GOT3 (cell line): ENCODE data around the gene PPP1CA.
"Not testable (repeated sequence)": the region's sequence is repeated elsewhere in the genome, so short reads cannot be mapped to it uniquely, and the experiment has no call there.

Experiments
- DNase-seq: peaks from one replicate; lab custom pipeline; 2025; ENCODE audit warnings: mixed read lengths; lab: John Stamatoyannopoulos, UW

PPP1CA gene

DNA sequence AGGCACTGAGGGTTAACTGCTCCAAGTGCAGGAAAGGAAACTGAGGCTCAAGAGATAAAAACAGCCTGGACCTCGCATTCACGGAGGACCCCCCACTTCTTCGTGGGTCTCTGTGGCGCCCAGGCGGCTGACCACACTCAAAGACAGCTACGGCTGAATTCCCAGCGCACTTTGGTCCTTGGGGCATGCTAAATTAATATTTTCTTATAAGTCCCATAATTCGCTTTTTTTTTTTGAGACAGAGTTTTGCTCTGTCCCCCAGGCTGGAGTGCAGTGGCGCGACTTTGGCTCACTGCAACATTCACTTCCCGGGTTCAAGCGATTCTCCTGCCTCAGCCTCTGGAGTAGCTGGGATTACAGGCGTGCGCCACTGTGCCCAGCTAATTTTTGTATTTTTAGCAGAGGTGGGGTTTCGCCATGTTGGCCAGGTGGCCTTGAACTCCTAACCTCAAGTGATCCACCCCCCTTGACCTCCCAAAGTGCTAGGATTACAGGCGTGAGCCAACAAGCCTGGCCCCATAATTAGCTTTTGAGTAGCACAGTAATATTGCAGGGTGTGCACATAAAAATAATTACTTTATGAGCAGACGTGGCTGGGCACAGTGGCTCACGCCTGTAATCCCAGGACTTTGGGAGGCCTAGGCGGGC, 658 bp upstream of the PPP1CA start:
- DNase-seq: not testable (repeated sequence)

DNA sequence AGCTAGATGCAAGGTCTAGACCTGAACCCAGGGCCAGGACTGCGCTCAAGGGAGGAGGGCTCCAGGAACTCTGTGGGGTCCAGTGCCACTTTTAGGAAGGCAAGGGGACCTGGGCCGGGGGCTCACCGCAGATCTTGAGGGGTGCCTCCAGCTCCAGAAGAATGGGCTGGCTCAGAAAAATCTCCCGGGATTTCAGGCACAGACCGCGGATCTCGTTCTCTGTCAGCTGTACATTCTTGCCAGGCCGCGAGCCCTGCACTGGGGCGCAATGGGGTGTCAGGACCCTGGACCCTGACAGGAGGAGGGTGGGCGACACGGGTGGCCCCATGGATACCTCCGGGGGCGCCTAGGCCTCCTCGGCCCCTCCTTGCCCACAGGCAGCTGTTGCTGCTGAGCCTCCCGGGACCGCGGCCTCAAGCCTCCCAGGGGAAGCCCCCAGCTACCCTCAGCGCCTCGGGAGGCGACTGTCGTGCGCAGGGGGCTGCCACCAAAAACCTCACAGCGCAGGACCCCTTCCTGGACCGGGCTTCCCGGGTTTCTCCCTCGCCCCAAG, 640 bp downstream of the PPP1CA start:
- no peak for DNase-seq

DNA sequence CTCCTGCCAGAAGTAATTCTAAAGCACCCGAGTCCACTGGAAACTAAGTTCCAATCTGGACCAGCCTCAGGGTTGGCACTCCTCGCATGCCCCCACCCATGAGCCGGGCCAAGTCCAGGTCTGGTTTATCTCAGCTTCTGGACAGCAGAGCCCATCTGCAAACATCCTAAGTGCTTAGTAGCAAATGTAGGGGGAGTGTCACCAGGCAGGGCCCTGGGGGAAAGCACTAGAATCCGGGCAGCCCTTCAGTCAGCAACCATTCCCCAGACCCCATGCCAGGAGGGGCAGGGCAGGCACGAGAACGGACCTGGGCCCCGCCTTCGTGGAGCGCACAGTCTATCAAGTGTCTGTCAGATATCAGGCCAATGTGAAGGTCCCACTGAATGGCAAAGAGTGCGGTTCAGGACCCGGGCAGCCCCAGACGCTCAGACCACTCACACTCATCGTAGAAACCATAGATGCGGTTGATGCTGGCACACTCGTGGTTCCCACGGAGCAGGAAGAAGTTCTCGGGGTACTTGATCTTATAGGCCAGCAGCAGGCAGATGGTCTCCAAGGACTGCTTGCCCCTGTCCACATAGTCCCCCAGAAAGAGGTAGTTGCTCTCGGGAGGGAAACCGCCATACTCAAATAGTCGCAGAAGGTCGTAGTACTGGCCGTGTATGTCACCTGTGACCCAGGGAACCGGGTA, 1.3 kb downstream of the PPP1CA start:
- DNase-seq: no peak

DNA sequence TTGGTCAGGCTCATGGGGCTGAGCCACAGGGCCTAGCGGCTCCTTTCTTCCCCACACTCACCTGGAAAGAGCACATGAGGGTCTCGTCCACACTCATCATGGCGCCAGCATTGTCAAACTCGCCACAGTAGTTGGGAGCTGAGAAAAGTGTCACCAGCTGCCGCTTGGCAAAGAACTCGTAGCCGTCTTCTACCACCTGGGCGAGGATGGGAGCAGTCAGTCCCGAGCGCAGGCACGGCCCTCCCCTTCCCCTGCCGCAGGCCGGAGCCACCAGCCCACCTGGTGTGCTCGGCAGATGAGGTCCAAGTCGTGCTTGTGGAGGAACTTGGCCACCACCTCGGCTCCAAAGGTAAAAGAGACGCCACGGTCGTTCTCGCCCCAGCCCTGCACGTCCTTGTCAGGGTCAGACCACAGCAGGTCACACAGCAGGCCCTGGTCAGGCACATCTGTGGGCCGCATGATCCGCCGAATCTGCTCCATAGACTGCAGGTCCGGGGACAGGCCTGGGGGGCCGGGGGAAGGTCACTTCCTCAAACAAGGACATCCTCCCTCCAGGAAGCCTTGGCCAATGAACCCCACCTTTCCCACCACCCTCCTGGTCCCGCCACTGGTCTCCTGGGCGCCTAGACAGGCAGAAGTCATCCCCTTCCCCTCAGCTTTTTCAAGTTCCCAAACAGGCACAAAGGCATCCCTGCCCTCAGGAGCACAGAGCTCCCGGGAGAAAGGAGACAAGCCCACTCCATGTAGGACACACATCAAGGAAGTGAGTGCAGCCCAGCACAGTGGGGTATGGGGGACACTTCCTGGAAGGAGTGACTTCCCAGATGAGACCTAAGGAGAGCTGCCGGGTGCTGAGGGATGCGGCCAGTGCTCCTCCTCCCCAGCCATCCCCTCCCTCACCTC, 2.7 kb downstream of the PPP1CA start:
- no peak for DNase-seq

DNA sequence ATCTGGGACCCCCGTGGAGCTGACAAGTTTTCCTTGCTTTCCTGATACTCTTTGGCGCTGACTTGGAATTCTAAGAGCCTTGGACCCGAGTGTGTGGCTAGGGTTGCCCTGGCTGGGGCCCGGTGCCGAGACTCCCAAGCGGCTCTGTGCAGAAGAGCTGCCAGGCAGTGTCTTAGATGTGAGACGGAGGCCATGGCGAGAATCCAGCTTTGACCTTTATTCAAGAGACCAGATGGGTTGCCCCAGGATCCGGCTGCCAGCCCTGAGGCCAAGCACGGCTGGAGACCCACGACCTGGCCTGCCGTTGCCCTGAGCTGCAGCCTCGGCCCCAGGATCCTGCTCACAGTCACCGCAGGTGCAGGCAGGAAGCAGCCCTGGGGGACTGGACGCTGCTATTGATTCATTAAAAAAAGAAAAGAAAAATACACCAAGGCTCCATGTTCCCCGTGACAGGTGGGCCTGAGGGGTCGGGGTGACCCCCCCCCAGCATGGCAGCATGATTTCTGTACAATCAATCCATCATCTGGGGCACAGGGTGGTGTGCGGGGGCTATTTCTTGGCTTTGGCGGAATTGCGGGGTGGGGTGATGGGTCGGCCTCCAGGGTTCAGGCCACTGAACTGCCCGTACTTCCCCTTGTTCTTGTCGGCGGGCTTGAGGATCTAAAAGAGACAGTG, 3.5 kb downstream of the PPP1CA start:
- DNase-seq: no peak

DNA sequence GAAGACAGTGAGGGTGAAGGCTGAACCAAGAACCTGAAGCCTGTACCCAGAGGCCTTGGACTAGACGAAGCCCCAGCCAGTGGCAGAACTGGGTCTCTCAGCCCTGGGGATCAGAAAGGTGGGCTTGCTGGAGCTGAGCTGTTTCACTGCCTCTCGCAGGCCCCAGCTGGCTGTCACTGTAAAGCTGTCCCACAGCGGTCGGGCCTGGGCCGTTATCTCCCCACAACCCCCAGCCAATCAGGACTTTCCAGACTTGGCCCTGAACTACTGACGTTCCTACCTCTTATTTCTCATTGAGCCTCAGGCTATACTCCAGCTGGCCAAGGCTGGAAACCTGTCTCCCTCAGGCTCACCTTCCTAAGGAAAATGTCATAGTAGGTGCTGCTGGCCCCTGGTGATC, 4.1 kb downstream of the PPP1CA start:
- no peak for DNase-seq

DNA sequence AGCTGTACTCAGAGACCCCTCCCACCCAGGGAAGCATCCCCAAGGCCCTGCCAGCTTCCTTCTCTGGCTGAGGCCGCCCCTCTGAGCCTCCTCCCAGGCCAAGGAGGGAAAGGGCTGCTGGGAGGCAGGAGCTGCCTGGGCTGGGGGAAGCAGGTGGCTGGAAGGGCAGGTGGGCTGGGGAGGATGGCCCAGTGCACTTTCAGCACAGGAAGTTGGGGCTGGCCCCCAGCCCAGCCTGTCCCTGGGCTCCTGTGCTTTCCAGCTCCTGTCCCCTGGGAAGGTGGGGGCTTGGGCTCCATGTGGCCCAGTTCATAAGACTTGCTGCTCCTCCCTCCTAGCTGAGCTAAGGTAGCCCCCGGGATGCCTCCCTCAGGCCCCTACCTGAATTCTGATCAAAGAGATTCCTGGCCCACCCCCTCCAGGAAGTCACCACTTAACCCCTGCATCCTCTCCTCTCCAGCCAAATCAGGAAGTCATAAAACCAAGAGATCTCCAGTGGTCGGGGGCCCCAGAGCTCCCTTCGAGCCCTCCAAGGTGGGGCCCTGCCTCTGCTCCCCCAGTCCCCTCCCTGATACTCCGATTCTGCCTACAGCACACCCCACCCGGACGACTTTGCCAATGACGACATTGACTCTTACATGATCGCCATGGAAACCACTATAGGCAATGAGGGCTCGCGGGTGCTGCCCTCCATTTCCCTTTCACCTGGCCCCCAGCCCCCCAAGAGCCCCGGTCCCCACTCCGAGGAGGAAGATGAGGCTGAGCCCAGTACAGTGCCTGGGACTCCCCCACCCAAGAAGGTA, 4.9 kb downstream of the PPP1CA start:
- DNase-seq: no peak

DNA sequence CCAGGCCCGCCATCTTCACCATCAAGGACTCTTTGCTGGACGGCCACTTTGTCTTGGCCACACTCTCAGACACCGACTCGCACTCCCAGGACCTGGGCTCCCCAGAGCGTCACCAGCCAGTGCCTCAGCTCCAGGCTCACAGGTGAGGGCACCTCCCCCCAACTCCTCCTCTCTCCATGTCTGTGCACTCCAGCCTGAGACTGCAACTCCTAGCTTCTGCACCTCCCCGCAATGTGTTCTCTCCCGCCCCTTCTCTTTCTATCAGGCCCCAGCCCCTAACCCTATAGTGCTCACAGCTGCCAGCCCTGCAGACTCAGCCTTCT, 5.4 kb downstream of the PPP1CA start:
- no peak for DNase-seq

DNA sequence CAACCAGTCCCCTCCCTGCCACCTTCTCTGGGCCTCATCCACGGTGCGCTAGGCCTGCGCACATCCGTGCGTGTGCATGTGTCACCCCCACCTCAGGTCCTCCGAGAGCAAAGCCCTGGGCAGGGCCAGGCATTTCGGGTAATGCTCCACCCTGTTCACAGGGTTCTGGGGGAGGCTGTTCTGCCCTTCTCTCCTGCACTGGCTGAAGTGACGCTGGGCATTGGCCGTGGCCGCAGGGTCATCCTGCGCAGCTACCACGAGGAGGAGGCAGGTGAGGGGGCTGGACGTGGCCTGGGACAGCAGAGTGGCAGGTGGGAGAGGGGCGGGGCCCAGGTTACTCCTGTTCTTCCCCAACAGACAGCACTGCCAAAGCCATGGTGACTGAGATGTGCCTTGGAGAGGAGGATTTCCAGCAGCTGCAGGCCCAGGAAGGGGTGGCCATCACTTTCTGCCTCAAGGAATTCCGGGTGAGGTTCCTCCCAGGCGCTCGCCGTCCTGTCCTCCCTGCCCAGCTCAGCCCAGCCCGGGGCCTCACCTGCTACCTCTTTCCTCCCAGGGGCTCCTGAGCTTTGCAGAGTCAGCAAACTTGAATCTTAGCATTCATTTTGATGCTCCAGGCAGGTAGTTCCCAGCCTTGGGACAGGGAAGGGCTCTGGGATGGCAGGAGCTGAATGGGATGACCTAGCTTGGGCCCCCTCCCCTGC, 6.0 kb downstream of the PPP1CA start:
- no peak for DNase-seq

DNA sequence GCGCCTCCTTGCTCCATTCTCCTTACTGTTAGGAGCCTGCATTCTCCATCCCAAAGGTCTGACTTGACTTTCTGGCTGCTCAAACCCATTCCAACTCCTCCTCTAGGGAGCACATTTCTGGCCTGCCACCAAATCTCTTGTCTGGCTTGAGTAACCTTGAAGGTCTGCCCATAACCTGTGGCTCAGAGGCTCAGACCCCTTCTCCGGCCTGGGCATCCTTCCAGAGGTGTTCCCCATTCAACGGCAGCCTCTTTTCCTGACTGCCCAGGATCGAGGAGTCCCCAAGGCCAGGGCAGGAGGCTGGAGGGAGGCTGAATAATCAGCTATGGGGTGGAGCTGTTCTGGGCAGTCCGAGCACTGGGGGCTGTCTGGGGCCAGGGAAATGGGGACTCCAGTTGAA, 7.7 kb downstream of the PPP1CA start:
- no peak for DNase-seq

DNA sequence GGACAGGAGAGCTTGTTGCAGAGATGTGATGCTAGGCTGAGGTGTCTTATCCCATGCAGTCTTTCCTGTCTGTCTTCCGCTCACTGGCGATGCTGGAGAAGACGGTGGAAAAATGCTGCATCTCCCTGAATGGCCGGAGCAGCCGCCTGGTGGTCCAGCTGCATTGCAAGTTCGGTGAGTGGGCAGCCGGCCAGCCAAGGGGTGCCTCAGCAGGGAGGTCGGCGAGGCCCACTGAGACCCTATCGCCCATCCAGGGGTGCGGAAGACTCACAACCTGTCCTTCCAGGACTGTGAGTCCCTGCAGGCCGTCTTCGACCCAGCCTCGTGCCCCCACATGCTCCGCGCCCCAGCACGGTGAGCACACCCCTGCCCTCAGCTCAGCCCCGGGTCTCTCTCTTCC, 8.2 kb downstream of the PPP1CA start:
- no peak for DNase-seq

DNA sequence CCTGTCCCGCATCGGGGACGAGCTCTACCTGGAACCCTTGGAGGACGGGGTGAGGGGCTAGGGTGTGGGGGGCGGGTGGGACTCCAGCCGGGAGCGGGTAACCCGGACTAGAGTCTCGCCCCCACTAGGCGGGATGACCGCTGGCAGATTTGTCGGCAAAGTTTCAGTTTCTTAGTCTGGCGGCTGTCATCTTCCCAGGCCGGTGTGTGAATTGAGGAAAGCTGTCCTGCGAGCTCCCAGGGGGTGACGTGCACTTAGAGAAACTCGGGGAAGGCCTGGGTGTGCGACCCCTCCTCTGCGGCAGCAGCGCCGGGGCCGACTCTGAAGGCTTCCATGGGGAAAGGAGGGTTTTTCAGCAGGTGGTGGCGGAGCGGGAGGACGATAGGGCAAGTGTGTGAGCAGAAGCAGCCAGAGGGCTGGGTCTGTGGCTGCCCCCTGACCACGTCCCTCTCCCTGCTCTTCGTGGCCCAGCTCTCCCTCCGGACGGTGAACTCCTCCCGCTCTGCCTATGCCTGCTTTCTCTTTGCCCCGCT, 9.4 kb downstream of the PPP1CA start:
- DNase-seq: no peak

DNA sequence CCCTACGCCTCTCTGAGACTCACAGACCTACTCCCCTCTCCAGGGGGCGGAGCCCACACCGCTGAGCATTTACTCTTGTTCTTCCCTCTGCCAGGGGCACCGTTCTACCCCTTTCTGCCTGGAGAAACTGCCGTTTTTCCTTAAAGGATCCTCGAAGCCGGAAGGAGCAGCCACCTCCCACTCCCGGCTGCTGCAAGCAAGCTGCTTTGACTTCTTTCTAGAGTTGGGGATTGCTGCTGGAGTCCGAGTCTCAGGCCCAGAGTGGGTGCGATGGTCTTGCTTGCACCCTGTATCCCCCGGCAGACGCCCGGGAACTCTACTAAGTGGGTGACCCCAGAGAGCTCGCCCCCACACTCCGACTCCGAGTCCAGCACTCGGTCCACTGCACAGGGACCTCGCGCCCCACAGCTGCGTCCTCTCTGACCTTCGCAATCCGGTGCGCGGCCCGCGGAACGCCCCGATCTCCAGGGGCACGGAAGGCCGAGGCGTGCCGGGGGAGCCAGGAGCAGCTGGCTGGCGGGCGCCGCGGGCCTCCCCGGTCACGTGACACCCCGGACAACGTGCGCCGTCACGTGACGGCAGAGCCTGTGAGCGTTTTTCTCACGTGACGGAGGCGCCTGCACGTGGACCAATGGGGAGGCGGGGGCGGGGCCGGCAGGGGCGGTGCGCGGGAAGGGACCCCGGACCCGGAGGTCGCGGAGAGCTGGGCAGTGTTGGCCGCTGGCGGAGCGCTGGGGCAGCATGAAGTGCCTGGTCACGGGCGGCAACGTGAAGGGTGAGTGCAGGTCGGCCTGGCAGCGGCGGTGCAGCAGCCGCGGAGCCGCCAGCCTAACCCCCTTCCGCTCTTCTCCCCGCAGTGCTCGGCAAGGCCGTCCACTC, 10.1 kb downstream of the PPP1CA start, which contains the start of gene RAD9A:
RAD9A (plus strand) TSS at position 683 of the 879 bp plus-strand sequence; CDS start at position 742, 59 bp downstream.
- DNase-seq: peak; percentile 48

DNA sequence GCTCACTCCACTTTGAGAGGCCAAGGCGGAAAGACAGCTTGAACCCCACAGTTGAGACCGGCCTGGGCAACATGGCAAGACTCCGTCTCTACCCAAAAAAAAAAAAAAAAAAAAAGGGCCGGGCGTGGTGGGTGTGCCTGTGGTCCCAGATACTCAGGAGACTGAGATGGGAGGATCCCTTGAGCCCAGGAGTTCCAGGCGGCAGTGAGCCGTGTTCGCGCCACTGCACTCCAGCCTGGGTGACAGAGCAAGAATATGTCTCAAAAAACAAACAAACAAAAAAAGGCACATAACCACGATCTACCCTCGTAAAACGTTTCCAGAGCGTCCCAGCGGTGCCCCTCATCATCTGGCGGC, 10.7 kb downstream of the PPP1CA start:
- no peak for DNase-seq

DNA sequence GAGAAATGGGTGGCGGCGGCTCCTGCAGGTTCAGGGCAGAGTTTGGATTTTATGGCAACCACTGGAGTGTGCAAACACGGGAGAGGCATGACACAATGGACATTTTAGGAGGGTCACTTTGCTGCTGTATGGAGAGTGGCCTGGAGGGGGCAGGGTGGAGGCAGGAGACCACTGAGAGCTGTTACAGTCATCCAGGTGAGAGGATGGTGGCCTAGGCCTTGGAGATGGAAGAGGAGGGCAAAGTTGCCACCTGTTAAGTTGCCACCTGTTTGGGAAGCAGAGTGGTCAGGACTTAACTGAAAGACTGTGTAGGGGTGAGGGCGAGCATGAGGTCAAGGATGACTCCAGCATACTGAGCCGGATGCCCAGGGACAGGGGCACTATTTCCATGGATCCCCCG, 12.2 kb downstream of the PPP1CA start:
- no peak for DNase-seq

DNA sequence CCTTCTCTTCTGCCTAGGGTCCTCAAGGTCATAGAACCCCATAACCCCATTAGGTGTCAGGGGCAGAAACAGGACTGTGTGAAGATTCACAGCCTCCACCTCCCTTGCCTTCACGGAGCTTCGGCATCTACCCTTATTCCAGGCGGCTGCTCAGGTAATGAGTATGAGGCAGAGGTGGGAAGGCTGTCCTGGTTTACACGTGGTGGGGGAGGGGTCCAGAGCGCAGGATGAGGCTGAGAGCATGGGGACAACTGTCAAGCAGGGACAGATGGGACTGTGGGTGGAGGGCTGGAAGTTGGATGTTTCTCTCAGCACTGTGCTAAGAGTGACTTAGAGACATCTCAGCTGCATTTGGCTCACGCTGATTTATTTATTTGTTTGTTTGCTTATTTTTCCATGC, 14.1 kb downstream of the PPP1CA start:
- DNase-seq: no peak

DNA sequence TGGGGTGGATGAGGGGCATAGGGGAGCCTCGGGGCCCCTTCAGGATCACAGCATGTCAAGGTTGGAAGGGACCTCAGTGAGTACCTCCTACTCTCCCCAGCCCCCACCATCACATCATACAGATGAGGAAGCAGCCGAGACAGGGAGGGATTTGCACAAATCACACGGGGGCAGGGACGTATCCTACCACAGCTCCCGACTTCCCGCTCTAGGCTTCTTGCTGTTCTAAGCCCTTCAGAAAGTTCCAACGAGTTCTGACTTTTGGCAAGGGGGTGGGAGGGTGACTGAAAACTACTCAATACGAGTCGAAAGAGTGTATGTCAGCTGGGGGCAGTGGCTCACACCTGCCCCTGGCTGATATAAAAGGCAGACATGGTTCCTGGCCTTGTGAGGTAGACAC, 14.6 kb downstream of the PPP1CA start:
- no peak for DNase-seq

DNA sequence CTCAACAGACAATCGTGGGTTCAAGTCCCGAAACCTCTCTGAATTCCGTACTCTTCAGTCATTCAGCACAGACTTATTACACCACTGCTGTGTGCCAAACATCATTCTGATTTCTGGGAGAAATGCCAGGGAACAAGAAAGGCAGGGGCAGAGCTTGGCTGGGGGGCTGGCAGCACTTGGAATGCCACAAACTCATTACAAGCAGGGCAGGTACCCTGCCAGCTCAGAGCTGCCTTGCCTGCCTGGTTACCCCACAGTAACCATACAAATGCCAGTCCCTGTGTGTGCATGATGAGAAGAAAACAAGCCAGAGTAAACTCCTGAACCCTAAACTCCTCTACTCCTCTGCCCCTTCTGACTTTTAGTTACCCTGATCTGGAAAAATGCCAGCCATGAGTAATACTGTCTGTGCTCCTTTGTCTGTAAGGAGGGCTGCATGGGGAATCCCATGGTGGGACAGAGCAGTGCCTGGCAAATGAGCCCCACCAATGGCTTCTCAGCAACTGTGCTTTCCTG, 16.7 kb downstream of the PPP1CA start:
- no peak for DNase-seq
